Tibial nerve (tissue), 4 donors: ENCODE data around the gene NDUFV3. TPM values are rescaled to one million over a fixed set of nuclear protein-coding genes. Genes with fewer than 3 reads are reported as not detected.

Source experiments
- DNase-seq, 2 donors: peaks; one replicate each; pipeline ENCODE4 v3.0.0-alpha.2; 2019; ENCODE audit warnings: low spot score in 2 of 2
- H3K27ac ChIP-seq, 4 donors: fragments of 200-600 bp; sonication (generic) in 3 of 4; one replicate each; pipeline ENCODE4 v1.5.1; 2017 to 2019; ENCODE audit warnings: mild to moderate bottlenecking in 1 of 4
- H3K27me3 ChIP-seq, 2 donors: fragments of 200-600 bp; sonication (generic) in 1 of 2; one replicate each; pipeline versions ENCODE4 v1.5.1 to v1.6.0; 2017 to 2019
- H3K36me3 ChIP-seq, 3 donors: fragments of 200-600 bp; sonication (generic); one replicate each; pipeline ENCODE4 v1.5.1; 2018 to 2019
- H3K4me1 ChIP-seq, 4 donors: fragments of 200-600 bp; sonication (generic) in 3 of 4; one replicate each; pipeline ENCODE4 v1.5.1; 2017 to 2019
- H3K4me3 ChIP-seq, 4 donors: fragments of 200-600 bp; sonication (generic) in 3 of 4; one replicate each; pipeline ENCODE4 v1.5.1; 2017 to 2019; ENCODE audit warnings: mild to moderate bottlenecking in 1 of 4, moderate library complexity in 1 of 4
- H3K9me3 ChIP-seq, 4 donors: fragments of 200-600 bp; sonication (generic) in 3 of 4; one replicate each; pipeline ENCODE4 v1.5.1; 2017 to 2019
- EP300 ChIP-seq, 2 donors: sonication (generic); formaldehyde crosslinking; IDR thresholded peaks; one replicate each; pipeline ENCODE4 v1.6.1; 2017; ENCODE audit warnings: antibody characterized with exemption in 2 of 2, mild to moderate bottlenecking in 1 of 2
- POLR2A ChIP-seq, 2 donors: fragments of 450-650 bp; IDR thresholded peaks; one replicate each; pipeline ENCODE4 v1.6.1; 2017; ENCODE audit warnings: antibody characterized with exemption in 2 of 2, mild to moderate bottlenecking in 2 of 2, moderate library complexity in 2 of 2
- WGBS, 2 donors: methylation state at CpG; one replicate each; pipeline ENCODE4 v1.1.5; 2018; 5-methylcytosine and 5-hydroxymethylcytosine counted together
- total RNA-seq, 4 donors: library from RNA; depleted of rRNA; stranded (reverse); fragments of >200 nt; gene quantifications; one replicate each; pipeline ENCODE4 v1.1.0, GENCODE V29; 2016
- TF ChIP-seq, protein P1 (sequence below), 5 experiments: fragments of 200-600 bp in 3 of 5; fragments of 450-650 bp in 2 of 5; sonication (generic) in 3 of 5; IDR thresholded peaks; one replicate each; pipeline ENCODE4 v1.5.1; 2016 to 2019; ENCODE audit warnings: antibody characterized with exemption in 5 of 5, mild to moderate bottlenecking in 3 of 5, moderate library complexity in 2 of 5

Gene NDUFV3
- total RNA-seq, 4 donors from 2014 or later: 52.1 to 75.2 (median 61.4) TPM

- H3K27me3 ChIP-seq: no peaks in the 10 kb centered on the region
- no peak for DNase-seq
- H3K9me3 ChIP-seq: no peaks in the 10 kb centered on the region
- WGBS, 2 donors: 74 to 80% methylated on average over 18 of the region's 21 CpGs
- no peak for TF ChIP-seq POLR2A (IDR thresholded peaks at IDR 0.05)
- TF ChIP-seq, protein P1, sequence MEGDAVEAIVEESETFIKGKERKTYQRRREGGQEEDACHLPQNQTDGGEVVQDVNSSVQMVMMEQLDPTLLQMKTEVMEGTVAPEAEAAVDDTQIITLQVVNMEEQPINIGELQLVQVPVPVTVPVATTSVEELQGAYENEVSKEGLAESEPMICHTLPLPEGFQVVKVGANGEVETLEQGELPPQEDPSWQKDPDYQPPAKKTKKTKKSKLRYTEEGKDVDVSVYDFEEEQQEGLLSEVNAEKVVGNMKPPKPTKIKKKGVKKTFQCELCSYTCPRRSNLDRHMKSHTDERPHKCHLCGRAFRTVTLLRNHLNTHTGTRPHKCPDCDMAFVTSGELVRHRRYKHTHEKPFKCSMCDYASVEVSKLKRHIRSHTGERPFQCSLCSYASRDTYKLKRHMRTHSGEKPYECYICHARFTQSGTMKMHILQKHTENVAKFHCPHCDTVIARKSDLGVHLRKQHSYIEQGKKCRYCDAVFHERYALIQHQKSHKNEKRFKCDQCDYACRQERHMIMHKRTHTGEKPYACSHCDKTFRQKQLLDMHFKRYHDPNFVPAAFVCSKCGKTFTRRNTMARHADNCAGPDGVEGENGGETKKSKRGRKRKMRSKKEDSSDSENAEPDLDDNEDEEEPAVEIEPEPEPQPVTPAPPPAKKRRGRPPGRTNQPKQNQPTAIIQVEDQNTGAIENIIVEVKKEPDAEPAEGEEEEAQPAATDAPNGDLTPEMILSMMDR (IDR thresholded peaks at IDR 0.05): peak in 1 of 5 experiments; percentile 14
- H3K4me3 ChIP-seq: no peak overlapping the region
- no peak overlapping the region for H3K27ac ChIP-seq
- H3K36me3 ChIP-seq: peaks cover 2 to 97% (median 30%) of the 10 kb centered on the region in 3 donors
- no peaks in the 10 kb centered on the region for H3K4me1 ChIP-seq
Observed at GRCh38 chr21:42850866-42851391, 42.2 kb upstream of the NDUFV3 start.

GRCh38 chr21:42851812-42852665 lies 41.1 kb upstream of the NDUFV3 start:
- Histone ChIP-seq H3K36me3 (peaks cover 2 to 97% (median 36%) of the 10 kb centered on the region in 3 donors), H3K4me3 (no peak overlapping the region), H3K27ac (no peak overlapping the region), H3K9me3 (no peaks in the 10 kb centered on the region), H3K27me3 (no peaks in the 10 kb centered on the region), H3K4me1 (no peaks in the 10 kb centered on the region)
- WGBS, 2 donors: 94 to 96% methylated on average over 15 to 17 of the region's 19 CpGs
- no peak for DNase-seq
- TF ChIP-seq POLR2A (IDR thresholded peaks at IDR 0.05) (no peak), EP300 (IDR thresholded peaks at IDR 0.05) (no peak)
- TF ChIP-seq, protein P1 (IDR thresholded peaks at IDR 0.05): no peak

DNA sequence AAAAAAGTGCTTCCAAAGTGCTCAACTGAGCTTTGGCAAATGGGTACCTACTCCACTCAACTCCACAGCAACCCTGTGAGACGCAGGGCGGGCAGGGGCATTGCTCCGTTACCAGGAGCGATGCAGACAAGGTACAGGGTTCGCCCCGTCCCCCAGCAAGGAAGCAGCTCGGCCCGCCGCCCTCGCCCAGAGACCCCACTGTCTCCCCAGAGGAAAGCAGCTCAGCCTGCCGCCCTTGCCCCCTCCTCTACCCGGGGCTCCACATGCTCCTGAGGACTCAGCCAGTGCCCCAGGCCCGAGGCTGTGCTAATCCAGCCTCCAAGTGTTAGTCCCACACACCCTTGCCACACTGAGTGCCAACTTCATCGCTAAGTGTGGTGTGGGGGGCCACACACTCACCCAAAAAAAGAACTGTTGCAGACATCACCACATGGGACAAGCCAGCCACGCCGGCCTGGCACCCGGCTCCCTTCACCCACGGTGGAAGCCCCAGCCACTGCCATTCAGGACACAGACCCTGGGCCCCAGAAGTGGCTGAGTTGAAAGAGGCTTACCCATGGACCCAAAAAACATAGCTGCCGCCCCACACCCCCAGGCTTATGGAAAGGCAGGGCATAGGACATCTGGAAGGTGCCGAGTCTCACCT lies 40.1 kb upstream of the NDUFV3 start:
- peaks cover 2 to 97% (median 36%) of the 10 kb centered on the region in 3 donors for H3K36me3 ChIP-seq

DNA sequence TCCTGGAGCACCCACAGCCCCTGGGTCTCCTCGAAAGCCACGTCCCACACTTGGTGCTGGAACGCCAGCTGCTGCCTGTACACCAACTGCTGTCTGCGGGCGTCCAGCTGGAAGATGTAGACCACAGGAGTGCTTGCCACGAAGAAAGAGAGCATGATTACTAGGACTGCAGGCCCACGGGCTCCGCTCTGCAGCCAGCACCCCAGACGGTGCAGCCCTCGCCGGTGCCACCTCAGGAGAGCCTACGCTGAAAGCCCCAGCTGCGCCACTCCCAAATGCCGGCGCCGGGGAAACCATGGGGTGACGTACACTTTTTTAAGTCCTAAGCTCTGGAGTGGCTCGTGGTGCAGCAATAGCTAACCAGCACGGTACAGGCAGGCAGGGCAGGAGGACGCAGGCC lies 39.5 kb upstream of the NDUFV3 start:
- Histone ChIP-seq H3K9me3 (no peaks in the 10 kb centered on the region), H3K4me3 (no peak overlapping the region), H3K36me3 (peaks cover 2 to 100% (median 36%) of the 10 kb centered on the region in 3 donors), H3K27me3 (no peaks in the 10 kb centered on the region), H3K27ac (no peak overlapping the region), H3K4me1 (no peaks in the 10 kb centered on the region)
- no peak for DNase-seq
- TF ChIP-seq POLR2A (IDR thresholded peaks at IDR 0.05) (no peak), EP300 (IDR thresholded peaks at IDR 0.05) (no peak)
- TF ChIP-seq, protein P1 (IDR thresholded peaks at IDR 0.05): no peak
- 97 to 98% methylated on average over 14 to 20 of the region's 20 CpGs for WGBS, 2 donors

More for the DNA sequence above, 40.1 kb upstream of the NDUFV3 start:
- H3K27ac ChIP-seq: no peak overlapping the region
- WGBS, 2 donors: 97 to 98% methylated on average over 19 to 20 of the region's 20 CpGs
- DNase-seq: no peak
- H3K9me3 ChIP-seq: no peaks in the 10 kb centered on the region
- no peak overlapping the region for H3K4me3 ChIP-seq
- no peaks in the 10 kb centered on the region for H3K27me3 ChIP-seq
- TF ChIP-seq, protein P1 (IDR thresholded peaks at IDR 0.05): no peak
- TF ChIP-seq POLR2A (IDR thresholded peaks at IDR 0.05): no peak
- no peak for TF ChIP-seq EP300 (IDR thresholded peaks at IDR 0.05)
- H3K4me1 ChIP-seq: no peaks in the 10 kb centered on the region
